NCI-H748 (cell line): Measurements from ENCODE around the gene DMTF1.

Experiments
- DNase-seq: peaks from one replicate; lab custom pipeline; 2025; ENCODE audit not compliant: unreplicated experiment; lab: John Stamatoyannopoulos, UW

The DMTF1 gene

GRCh38 chr7:87146740-87147386 is 5.4 kb upstream of the DMTF1 start:
- DNase-seq: no peak

- DNase-seq: no peak
Measured at GRCh38 chr7:87147500-87147899, 4.8 kb upstream of the DMTF1 start.

- DNase-seq: peak; percentile 29
Measured at GRCh38 chr7:87148332-87148955, 3.8 kb upstream of the DMTF1 start.

- DNase-seq: no peak
Measured at GRCh38 chr7:87151002-87151728, 1.1 kb upstream of the DMTF1 start.

GRCh38 chr7:87151729-87152111 is 533 bp upstream of the DMTF1 start:
- no peak for DNase-seq

- DNase-seq: peak; percentile 49
Measured at GRCh38 chr7:87152897-87153641, 816 bp downstream of the DMTF1 start.

- DNase-seq: no peak
Measured at GRCh38 chr7:87154166-87154565, 1.9 kb downstream of the DMTF1 start.

GRCh38 chr7:87154569-87154968 is 2.3 kb downstream of the DMTF1 start:
- DNase-seq: no peak

- no peak for DNase-seq
Measured at GRCh38 chr7:87155788-87156187, 3.5 kb downstream of the DMTF1 start.

GRCh38 chr7:87156709-87157108 is 4.5 kb downstream of the DMTF1 start:
- no peak for DNase-seq

GRCh38 chr7:87159538-87159937 is 7.3 kb downstream of the DMTF1 start:
- DNase-seq: no peak

- no peak for DNase-seq
Measured at GRCh38 chr7:87164433-87164832, 12.2 kb downstream of the DMTF1 start.

GRCh38 chr7:87170828-87171227 is 18.6 kb downstream of the DMTF1 start:
- no peak for DNase-seq

GRCh38 chr7:87171282-87171934 is 19.2 kb downstream of the DMTF1 start:
- DNase-seq: no peak

- no peak for DNase-seq
Measured at GRCh38 chr7:87173471-87173870, 21.2 kb downstream of the DMTF1 start.

- DNase-seq: no peak
Measured at GRCh38 chr7:87178320-87178719, 26.1 kb downstream of the DMTF1 start.

GRCh38 chr7:87179180-87179579 is 26.9 kb downstream of the DMTF1 start:
- DNase-seq: no peak

GRCh38 chr7:87187120-87187519 is 34.9 kb downstream of the DMTF1 start:
- DNase-seq: no peak

- DNase-seq: no peak
Measured at GRCh38 chr7:87188930-87189329, 36.7 kb downstream of the DMTF1 start.

GRCh38 chr7:87190783-87191182 is 38.5 kb downstream of the DMTF1 start:
- DNase-seq: no peak
